NK-92 treated with Interleukin-12 subunit alpha and Interleukin-12 subunit beta, amount 100 ng/mL, for 24 hours (cell line): ENCODE measurements around the gene PRR30.

Experiments
- DNase-seq: peaks from one replicate; lab custom pipeline; 2025; lab: John Stamatoyannopoulos, UW

The PRR30 gene

DNA sequence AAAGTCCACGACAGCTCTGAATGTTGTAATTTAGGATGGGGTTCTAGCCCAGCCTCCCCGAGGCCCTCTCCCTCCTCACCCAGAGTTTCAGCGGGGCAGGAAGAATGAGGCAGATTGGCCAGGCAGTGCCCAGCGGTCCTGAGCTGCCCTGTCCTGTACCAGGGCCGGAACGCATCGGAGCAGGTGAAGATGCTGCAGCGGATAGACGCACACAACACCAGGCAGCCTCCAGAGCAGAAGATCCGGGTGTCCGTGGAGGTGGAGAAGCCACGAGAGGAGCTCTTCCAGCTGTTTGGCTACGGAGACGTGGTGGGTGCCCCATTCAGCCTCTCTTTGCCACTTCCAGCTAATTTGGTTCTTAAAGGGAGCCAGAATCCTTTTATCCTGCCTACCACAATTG is 41.9 kb downstream of the PRR30 start:
- no peak for DNase-seq

DNA sequence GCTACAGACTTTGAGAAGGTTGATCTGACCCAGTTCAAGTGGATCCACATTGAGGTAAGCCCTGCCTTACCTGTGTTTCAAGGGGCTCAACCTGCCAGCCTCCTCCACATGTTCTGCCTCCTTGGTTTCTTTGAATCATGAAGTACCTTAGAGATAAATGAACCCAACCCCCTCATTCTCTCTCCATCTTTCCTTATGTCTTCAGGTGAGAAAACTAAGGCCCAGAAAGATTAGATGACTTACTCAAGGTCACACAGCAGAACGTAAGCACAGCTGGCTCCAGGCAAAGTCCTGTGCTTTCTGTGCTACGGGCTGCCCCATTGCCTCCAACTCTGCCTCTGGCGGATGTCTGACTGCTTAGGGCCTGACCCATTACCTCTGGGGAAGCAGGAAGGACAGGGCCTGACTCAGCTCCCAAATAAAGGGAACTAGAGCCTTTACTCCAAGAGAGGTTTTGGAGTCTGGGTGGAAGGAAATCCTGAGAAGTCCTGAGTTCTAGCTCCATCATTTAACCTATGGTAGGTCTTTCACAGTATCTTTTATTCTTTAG is 42.4 kb downstream of the PRR30 start:
- DNase-seq, result no peak

DNA sequence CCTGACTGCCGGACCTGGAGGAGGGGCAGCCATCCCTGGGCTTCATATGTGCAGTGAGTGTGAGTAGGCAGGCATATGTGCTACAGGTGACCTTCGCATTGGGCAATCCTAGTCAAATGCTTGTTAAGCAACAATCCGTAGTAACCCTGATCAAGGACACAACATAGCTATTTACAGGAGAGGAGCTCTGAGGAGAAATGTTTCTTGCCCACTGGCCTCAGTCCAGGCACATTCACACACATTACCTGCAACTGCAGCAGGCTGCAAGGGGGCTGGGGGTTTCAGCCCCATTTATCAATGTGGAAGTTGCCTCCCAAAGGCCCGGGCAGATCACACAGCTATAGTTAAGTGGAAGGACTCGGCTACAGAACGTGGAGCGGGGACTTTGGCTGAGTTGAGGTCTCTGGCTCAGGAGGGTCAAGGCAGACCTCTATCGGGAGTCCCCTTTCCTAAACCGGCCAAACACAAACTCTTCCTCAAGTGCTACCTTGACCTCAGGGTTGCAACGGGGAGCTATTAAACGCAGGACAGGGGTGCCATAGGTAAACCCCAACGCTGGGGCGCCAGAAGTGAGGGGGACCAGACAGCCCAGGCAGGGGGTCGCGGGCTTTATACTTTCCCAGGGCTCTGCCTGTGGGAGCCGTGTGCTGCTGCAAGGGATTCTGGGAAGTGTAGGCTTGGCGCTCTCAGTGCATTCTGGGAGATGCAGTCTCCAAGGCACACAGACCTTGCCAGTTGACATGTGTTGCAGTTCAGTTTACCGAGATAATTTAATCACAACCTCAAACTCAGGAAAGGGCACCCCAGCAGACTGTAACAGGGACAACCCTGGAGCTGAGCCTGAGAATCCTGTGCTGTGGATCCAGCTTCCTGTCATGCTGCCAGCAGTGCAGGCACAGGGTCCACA is 43.2 kb downstream of the PRR30 start:
- no peak for DNase-seq

DNA sequence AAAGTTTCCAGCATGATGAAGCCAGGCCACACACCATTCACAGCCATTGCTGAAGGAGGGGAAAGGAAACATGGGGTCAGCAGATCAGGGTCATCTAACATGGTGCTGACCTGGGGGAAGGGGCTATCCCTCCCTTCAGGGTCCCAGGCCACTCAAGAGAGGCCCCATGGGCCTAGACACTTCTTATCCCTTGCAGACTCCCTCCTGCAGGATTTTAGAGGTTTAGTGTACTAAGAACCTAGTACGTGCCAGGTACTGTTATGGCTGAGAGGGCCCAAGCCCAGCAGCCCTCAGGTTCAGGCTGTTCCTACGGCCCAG is 43.8 kb downstream of the PRR30 start:
- no peak for DNase-seq

DNA sequence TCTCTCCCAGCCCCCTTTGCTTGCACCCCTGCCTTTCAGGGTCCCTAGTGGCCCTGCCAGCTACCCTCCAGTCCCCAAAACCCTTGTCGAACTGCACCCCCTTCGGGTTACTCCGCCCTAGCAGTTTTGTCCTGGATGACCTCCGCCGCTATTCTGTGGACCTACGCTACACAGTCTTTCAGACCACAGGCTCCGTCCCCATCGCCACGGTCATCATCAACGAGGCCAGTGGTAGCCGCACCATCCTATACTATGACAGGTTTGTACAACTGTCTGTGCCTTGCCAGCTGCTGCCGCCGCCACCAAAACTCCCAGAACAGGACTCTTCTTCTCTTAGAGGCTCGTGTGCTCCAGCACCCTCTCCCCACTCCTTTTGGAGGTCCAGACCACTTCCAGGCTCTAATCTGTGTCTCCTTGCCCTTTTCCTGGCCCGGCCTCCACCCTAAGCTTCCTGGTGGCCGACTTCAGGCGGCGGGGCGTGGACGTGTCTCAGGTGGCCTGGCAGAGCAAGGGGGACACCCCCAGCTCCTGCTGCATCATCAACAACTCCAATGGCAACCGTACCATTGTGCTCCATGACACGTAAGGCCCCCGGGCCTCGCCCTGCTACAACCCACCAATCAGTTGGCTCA is 44.7 kb downstream of the PRR30 start:
- no peak for DNase-seq

DNA sequence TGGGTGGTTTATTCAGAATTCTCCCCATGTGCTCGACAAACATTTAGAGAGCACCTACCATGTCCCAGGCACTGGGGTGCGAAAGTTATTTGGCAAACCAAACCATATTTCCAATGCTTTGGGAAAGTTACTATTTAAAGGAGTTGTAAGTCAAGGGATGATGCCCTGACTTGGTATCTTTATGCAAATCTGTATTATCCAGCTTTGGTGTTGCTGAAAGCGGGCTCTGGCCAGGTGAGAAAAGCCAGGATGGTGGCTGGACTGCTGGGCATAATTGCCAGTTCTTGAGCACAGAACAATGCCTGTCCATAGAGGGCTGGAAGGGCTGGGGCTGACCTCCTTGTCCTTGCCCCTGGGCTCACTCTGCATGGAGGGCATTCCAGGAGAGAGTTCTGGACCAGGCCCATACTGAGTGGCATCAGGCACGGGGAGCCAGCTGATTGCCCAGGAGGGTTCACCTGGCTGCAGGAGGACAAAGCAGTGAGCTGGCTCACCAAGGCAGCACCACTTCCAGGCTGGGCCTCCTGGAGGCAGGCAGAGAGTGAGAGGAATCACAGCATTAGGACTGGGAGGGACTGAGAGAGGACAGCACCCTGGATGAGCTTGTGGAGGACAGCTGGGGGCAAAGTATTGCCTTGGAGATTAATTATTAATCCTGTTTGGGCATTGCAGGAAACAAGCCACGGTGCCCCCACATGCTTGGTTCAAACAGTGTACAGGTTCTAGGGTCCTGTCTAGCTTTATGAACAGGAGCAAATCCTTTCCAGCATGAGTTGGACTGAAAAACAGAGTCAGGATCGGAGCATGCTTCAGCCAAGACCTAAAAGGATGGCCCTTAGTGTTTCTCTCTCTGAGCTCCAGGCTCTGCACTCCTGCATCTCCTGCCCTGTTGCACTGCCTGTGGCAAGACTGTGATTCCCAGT is 45.5 kb downstream of the PRR30 start:
- DNase-seq, result no peak

DNA sequence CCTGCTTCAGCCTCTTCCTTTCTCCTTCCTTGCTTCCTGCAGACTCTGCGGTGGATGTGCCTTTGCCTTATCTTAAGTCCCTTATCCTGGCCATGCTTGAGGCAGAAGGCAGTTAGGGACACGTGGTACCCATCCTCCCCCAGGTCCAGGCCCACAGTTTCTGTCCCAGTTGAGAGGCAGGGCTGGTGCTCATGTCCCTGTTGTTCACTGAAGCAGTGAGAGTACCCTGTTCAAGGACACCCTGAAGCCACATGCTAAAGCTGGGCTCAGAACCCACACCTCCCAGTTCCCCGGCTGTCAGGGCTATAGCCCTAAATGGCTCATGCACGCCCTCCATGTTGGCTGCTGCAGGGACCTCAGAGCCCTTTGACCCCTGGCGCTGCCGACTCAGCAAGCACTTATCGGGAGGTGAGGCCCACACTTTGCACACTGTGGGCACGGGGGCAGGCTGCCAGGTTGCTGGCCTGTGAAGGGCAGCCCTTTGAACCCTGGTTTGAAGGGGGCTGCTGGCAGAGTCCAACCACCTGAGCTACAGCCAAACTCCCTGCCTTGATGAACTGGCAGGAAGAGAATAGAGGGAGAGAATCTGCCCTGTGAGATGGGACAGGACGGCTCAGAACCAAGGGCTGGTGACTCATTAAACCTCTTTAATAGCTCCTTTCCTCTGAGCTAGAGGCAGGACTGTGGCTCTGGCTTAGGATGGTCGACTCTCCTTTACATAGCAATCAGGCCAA is 46.3 kb downstream of the PRR30 start:
- DNase-seq, result no peak

DNA sequence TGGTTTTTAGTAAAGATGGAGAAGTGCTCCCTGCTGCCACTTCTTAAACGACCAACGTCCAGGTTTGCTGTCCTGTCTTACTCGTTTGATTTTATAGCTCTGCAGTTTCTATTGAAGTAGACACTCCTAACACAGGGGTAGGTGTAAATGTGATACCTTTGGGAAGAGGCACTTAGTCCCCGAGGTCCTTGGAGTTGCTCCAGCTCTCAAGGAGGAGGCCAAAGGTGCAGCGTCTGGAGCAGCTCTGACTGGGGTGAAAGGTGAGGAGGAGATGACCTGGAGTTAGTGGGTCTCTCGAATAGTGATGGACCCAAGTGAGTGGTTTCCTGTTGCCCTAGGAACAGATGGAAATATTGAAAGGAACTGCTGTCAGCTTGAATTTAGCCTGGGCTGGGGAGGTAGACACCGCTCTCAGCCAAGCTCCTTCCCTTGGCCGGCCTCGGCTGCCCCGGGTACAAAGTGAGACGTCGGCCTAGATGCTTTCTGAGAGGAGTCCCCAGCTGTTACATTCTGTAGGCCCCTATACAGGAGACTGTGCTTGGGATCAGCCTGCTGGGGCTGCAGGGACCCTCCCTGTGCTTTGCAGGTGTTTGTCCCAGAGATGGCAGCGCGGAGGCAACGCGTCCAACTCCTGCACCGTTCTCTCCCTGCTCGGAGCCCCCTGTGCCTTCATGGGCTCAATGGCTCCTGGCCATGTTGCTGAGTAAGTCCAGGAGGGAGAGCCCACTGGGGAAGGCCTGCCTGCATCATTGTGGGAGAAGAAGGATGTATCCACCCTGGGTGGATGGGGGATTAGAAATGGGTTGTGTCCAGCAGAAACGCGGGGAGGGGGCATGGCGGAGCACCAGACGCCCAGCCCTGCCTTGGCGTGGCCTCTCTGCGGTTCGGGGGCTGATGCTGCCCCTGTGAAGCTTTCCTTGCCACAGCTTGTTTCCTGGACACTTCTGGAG is 47.2 kb downstream of the PRR30 start:
- no peak for DNase-seq

DNA sequence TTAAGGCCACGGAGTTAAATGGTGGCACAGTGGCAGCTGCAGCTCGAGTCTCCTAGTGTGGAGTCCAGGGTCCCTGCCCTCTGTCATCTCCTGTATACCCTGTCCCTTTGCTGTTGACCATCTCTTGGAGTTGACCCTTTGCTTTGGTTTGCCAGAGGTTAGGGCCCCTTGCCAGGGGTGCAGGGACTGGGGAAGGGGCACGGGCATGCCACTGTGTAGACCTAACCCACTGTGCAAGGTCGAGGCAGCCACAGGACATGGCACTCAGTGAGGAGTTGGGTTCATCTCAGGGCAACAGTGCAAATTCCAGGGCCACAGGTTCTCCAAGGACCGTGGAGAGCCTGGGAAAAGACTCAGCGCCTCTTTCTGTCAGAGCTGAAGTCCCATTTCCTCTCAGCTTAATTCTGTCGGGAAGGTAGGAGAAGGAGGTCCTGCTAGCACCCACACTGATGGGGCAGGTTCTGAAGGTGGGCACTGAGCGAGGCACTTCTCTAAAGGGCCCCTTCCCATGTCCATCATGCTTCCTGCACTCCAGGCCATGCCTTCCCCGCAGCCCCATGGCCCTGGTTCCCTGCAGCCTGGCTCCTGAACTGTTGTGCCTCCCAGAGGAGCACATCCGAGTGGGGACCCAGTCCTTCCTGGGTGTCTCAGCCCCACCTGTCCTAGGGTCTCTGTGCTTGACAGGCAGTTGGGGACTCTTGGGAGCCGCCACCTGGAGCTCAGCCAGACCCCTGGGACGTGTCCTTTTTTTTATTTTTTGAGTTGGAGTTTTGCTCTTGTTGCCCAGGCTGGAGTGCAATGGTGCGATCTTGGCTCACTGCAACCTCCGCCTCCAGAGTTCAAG is 49.9 kb downstream of the PRR30 start:
- no peak for DNase-seq

DNA sequence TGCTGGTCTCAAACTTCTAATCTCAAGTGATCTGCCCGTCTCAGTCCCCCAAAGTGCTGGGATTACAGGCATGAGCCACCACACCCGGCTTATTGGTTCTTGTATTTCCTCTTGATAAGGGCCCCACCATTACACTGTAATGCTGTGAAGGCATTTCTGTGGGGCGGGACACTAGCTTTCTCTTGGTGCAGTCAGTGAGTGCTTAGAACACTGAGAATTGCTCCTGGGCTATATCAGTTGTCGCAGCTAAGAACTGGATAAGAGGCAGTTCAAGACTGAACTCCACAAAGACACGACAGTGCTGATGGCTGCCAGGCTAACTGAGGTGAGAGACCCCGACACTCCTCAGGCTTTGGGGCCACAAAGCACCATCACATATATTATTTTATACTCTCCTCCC is 50.6 kb downstream of the PRR30 start:
- DNase-seq, result no peak

DNA sequence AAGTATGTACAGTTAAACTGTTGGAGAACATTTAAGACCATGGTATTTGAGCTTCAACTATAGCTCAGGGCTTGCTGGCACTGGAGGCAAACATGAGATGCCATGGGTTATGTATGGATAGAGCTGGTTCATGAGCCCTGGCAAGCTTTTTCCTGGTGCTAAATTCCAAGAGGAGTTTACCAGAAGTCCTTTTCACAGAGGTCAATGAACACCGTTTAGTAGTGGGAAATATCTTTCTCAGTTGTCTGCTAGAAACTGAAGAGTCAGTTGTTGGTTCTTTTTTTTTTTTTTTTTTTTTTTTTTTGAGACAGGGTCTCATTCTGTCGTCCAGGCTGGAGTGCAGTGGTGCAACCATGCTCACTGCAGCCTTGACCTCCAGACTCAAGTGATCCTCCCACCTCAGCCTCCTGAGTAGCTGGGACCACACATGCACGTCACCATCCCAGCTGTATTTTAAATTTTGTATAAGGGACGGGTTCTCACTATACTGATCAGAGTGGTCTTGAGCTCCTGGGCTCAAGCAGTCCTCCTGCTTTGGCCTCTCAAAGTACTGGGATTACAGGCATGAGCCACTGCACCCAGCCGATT is 51.3 kb downstream of the PRR30 start:
- DNase-seq, result no peak
